OCI-LY7 (cell line): ENCODE measurements around the gene SPATA25. TPM values are rescaled to one million over a fixed set of nuclear protein-coding genes. Genes with fewer than 3 reads are reported as not detected.

ENCODE experiments used
- Bru-seq: library from RNA; stranded (reverse); fragments of 400-500 nt; gene quantifications from one replicate; lab custom pipeline; 2021; lab: Mats Ljungman, UMichigan
- BruChase-seq, 2 experiments: library from RNA; stranded (reverse); fragments of 400-500 nt; gene quantifications; one replicate each; lab custom pipeline; 2021; lab: Mats Ljungman, UMichigan
- BruUV-seq: library from RNA; stranded (reverse); fragments of 400-500 nt; replicated peaks from 2 replicates; lab custom pipeline; 2021; lab: Mats Ljungman, UMichigan
- CTCF ChIA-PET: fragments of 300-600 bp; sonication (Branson Sonifier 250); formaldehyde crosslinking; loops from one replicate; lab custom pipeline; 2022; ENCODE audit warnings: antibody characterized with exemption; ENCODE audit not compliant: unreplicated experiment; lab: Charles Lee
- POLR2A ChIA-PET: fragments of 300-600 bp; sonication (Branson Sonifier 250); formaldehyde crosslinking; loops from one replicate; lab custom pipeline; 2022; ENCODE audit warnings: antibody characterized with exemption; lab: Charles Lee
- DNase-seq: peaks from one replicate; pipeline ENCODE4 v3.0.0-alpha.2; 2015; ENCODE audit warnings: low spot score
- H2AFZ ChIP-seq: fragments of 200-600 bp; sonication (generic), shearing (Covaris generic); 2 replicates; pipeline ENCODE4 v1.6.1; 2014; ENCODE audit warnings: mild to moderate bottlenecking, antibody characterized with exemption, low read length, moderate library complexity
- H3K27ac ChIP-seq: fragments of 200-600 bp; sonication (generic); 2 replicates; pipeline ENCODE4 v1.5.1; 2014; ENCODE audit warnings: mixed run types, low read depth, mild to moderate bottlenecking, moderate library complexity, low read length, inconsistent platforms; ENCODE audit not compliant: poor library complexity, severe bottlenecking
- H3K36me3 ChIP-seq: fragments of 200-600 bp; sonication (generic); 2 replicates; pipeline ENCODE4 v1.6.1; 2014; ENCODE audit warnings: mild to moderate bottlenecking, antibody characterized with exemption, low read length, moderate library complexity, mixed read lengths; ENCODE audit not compliant: insufficient read depth
- H3K4me1 ChIP-seq: fragments of 200-600 bp; sonication (generic); 2 replicates; pipeline ENCODE4 v1.5.1; 2014; ENCODE audit warnings: mild to moderate bottlenecking, low read length; ENCODE audit not compliant: insufficient read depth, poor library complexity, severe bottlenecking
- H3K4me2 ChIP-seq: fragments of 200-600 bp; sonication (generic); 2 replicates; pipeline ENCODE4 v1.6.1; 2014; ENCODE audit warnings: mild to moderate bottlenecking, low read length
- H3K4me3 ChIP-seq: fragments of 200-600 bp; sonication (generic); 2 replicates; pipeline ENCODE4 v1.5.1; 2014; ENCODE audit warnings: mild to moderate bottlenecking, low read depth, low read length; ENCODE audit not compliant: poor library complexity, severe bottlenecking
- H3K79me2 ChIP-seq: fragments of 200-600 bp; sonication (generic); 2 replicates; pipeline ENCODE4 v1.6.1; 2016; ENCODE audit warnings: low read depth, mild to moderate bottlenecking, low read length, moderate library complexity, mixed read lengths; ENCODE audit not compliant: insufficient read depth
- H3K9me2 ChIP-seq: fragments of 200-600 bp; sonication (generic); 2 replicates; pipeline ENCODE4 v1.6.1; 2016; ENCODE audit warnings: mild to moderate bottlenecking, low read length, mixed read lengths; ENCODE audit not compliant: insufficient read depth
- H3K9me3 ChIP-seq: fragments of 200-600 bp; sonication (generic); 2 replicates; pipeline ENCODE4 v1.6.1; 2014; ENCODE audit warnings: mild to moderate bottlenecking, mixed run types, low read length, mixed read lengths
- H4K20me1 ChIP-seq: fragments of 200-600 bp; sonication (generic); 2 replicates; pipeline ENCODE4 v1.6.1; 2014; ENCODE audit warnings: mild to moderate bottlenecking, antibody characterized with exemption, low read length, moderate library complexity, mixed read lengths; ENCODE audit not compliant: insufficient read depth
- CTCF ChIP-seq: fragments of 200-600 bp; sonication (generic); conservative IDR thresholded peaks from 2 replicates; pipeline ENCODE4 v1.5.1; 2014; ENCODE audit warnings: mild to moderate bottlenecking, antibody characterized with exemption, low read length, moderate library complexity, mixed read lengths
- EZH2phosphoT487 ChIP-seq: fragments of 200-600 bp; sonication (generic); IDR thresholded peaks from 2 replicates; pipeline ENCODE4 v1.6.1; 2018; ENCODE audit warnings: low read depth, borderline replicate concordance, mild to moderate bottlenecking, mixed run types, antibody characterized with exemption, low read length, moderate library complexity, mixed read lengths
- intact Hi-C: fragments of 100-400 bp; cut with micrococcal nuclease; formaldehyde crosslinking; loops from one replicate; pipeline ENCODE4 v1.10.0; 2022; ENCODE audit not compliant: unreplicated experiment
- long read RNA-seq: library from polyadenylated mRNA; stranded (forward); transcript quantifications from one replicate; pipeline ENCODE4 v2.0.0, GENCODE V29; 2022
- total RNA-seq, 2 experiments: library from RNA; depleted of rRNA in 1 of 2; stranded (reverse); fragments of >200 nt in 1 of 2; shearing (Covaris generic) in 1 of 2; gene quantifications; 2 replicates each; pipeline ENCODE4 v1.2.3, GENCODE V29; 2014 to 2022

Gene SPATA25
- 5.8 and 6.1 TPM in 2 replicates for total RNA-seq (2014; rRNA removed; shearing (Covaris generic))
- total RNA-seq (2022): 5.8 and 5.9 TPM in 2 replicates
- Bru-seq, nascent RNA: percentile 45 among the genes with signal in this experiment
- percentile 60 among the genes with signal in this experiment for BruChase-seq, experiment 1, labeled RNA remaining after a 6-hour chase
- BruChase-seq, experiment 2, labeled RNA remaining after a 2-hour chase: percentile 61 among the genes with signal in this experiment
- long read RNA-seq: 0 reads

GRCh38 chr20:45887346-45887715, at the start of gene SPATA25:
TSS of gene SPATA25 (minus strand) at chr20:45887622. CDS start at chr20:45887590, 32 bp downstream.
- TF ChIP-seq EZH2phosphoT487: no peak
- no peak for TF ChIP-seq CTCF
- no peak within 1 kb of the TSS for H3K4me3 ChIP-seq
- ChIA-PET CTCF (no interaction called here), POLR2A (no interaction called here)
- peaks cover 24% of the 10 kb centered on the region for H3K36me3 ChIP-seq
- H3K4me1 ChIP-seq: peaks cover 14% of the 10 kb centered on the region
- H3K27ac ChIP-seq: no peak within 1 kb of the TSS
- intact Hi-C loops: no loop called here
- H2AFZ ChIP-seq: no peak within 1 kb of the TSS
- no peaks in the 10 kb centered on the region for H4K20me1 ChIP-seq
- no peak for DNase-seq
- no TSS peak for BruUV-seq
- no peaks in the 10 kb centered on the region for H3K9me2 ChIP-seq
- no peak within 1 kb of the TSS for H3K4me2 ChIP-seq
- no peaks in the 10 kb centered on the region for H3K9me3 ChIP-seq
- H3K79me2 ChIP-seq: no peaks in the 10 kb centered on the region

GRCh38 chr20:45935416-45936046, 48.1 kb upstream of the SPATA25 start:
- peaks cover 8% of the 10 kb centered on the region for H3K4me1 ChIP-seq
- H2AFZ ChIP-seq: peak overlapping the region; percentile 56; the same call in 1 of the 2 replicates
- no peaks in the 10 kb centered on the region for H4K20me1 ChIP-seq
- ChIA-PET CTCF (interaction anchor here (1.0 kb wide), 1 partner anchor 35 kb away, joined by 4 read pairs; no protein-coding TSS in a partner anchor), POLR2A (interaction anchor here (0.6 to 4.0 kb wide), 7 partner anchors 12 to 113 kb away, joined by 3 to 11 read pairs (median 3); no protein-coding TSS in a partner anchor)
- peaks cover 40% of the 10 kb centered on the region for H3K36me3 ChIP-seq
- intact Hi-C loops: loop anchor here (1.0 to 2.0 kb wide), 3 partner anchors 25 to 79 kb away; partner anchors contain the start of genes ACOT8 and ZSWIM3
- no peaks in the 10 kb centered on the region for H3K9me3 ChIP-seq
- H3K27ac ChIP-seq: peak overlapping the region; percentile 41
- no peak for TF ChIP-seq EZH2phosphoT487
- no peak for TF ChIP-seq CTCF
- H3K79me2 ChIP-seq: peaks cover 23% of the 10 kb centered on the region
- no peaks in the 10 kb centered on the region for H3K9me2 ChIP-seq
- DNase-seq: no peak
- H3K4me2 ChIP-seq: peak overlapping the region; percentile 94
- peak overlapping the region; percentile 87 for H3K4me3 ChIP-seq
- BruUV-seq: TSS peak; percentile 85
